ENCODE results near the gene IDS.

DNA sequence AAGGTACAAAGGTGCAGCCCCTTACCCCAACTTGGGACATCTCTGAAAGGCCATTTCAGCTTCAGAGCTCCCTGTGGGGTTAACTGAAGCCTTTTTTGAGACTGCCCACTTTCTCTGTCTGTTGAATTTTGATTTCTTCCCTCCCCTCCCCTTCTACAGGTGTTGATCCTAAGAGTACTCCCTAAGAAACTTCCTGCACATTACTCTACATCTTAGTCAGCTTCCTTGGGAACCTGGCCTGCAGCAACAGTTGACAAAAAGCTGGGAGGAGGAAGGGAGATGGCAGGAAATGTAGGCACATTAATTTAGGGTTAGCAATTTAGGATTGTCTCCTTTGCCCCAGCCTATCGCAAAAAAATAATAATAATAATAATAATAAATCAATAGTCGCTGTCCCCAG is 1.2 kb upstream of the IDS start:
- TF ChIP-seq, protein P1, sequence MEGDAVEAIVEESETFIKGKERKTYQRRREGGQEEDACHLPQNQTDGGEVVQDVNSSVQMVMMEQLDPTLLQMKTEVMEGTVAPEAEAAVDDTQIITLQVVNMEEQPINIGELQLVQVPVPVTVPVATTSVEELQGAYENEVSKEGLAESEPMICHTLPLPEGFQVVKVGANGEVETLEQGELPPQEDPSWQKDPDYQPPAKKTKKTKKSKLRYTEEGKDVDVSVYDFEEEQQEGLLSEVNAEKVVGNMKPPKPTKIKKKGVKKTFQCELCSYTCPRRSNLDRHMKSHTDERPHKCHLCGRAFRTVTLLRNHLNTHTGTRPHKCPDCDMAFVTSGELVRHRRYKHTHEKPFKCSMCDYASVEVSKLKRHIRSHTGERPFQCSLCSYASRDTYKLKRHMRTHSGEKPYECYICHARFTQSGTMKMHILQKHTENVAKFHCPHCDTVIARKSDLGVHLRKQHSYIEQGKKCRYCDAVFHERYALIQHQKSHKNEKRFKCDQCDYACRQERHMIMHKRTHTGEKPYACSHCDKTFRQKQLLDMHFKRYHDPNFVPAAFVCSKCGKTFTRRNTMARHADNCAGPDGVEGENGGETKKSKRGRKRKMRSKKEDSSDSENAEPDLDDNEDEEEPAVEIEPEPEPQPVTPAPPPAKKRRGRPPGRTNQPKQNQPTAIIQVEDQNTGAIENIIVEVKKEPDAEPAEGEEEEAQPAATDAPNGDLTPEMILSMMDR (IDR thresholded peaks at IDR 0.05) = no peak
- TF ChIP-seq MXI1 (IDR thresholded peaks at IDR 0.05; ENCODE audit: low read depth, low read length) (no peak), TAF1 (IDR thresholded peaks at IDR 0.05; ENCODE audit: borderline replicate concordance, low read depth, low read length) (no peak), EZH2phosphoT487 (IDR thresholded peaks at IDR 0.05; ENCODE audit: borderline replicate concordance, low read depth) (no peak), POLR2AphosphoS5 (IDR thresholded peaks at IDR 0.05; ENCODE audit: low read depth, low read length) (no peak), SIN3A (IDR thresholded peaks at IDR 0.05; ENCODE audit: borderline replicate concordance, low read depth, low read length) (no peak)
- TF ChIP-seq, protein P2, sequence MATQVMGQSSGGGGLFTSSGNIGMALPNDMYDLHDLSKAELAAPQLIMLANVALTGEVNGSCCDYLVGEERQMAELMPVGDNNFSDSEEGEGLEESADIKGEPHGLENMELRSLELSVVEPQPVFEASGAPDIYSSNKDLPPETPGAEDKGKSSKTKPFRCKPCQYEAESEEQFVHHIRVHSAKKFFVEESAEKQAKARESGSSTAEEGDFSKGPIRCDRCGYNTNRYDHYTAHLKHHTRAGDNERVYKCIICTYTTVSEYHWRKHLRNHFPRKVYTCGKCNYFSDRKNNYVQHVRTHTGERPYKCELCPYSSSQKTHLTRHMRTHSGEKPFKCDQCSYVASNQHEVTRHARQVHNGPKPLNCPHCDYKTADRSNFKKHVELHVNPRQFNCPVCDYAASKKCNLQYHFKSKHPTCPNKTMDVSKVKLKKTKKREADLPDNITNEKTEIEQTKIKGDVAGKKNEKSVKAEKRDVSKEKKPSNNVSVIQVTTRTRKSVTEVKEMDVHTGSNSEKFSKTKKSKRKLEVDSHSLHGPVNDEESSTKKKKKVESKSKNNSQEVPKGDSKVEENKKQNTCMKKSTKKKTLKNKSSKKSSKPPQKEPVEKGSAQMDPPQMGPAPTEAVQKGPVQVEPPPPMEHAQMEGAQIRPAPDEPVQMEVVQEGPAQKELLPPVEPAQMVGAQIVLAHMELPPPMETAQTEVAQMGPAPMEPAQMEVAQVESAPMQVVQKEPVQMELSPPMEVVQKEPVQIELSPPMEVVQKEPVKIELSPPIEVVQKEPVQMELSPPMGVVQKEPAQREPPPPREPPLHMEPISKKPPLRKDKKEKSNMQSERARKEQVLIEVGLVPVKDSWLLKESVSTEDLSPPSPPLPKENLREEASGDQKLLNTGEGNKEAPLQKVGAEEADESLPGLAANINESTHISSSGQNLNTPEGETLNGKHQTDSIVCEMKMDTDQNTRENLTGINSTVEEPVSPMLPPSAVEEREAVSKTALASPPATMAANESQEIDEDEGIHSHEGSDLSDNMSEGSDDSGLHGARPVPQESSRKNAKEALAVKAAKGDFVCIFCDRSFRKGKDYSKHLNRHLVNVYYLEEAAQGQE (IDR thresholded peaks at IDR 0.05; ENCODE audit: low read depth, low read length) = no peak
- TF ChIP-seq, protein P3, sequence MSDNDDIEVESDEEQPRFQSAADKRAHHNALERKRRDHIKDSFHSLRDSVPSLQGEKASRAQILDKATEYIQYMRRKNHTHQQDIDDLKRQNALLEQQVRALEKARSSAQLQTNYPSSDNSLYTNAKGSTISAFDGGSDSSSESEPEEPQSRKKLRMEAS (IDR thresholded peaks at IDR 0.05; ENCODE audit: low read depth) = no peak

Data from SK-N-SH (cell line).